HG02981 (cell line): ENCODE data around the gene N4BP2.
"Not testable (repeated sequence)": the region's sequence is repeated elsewhere in the genome, so short reads cannot be mapped to it uniquely, and the experiment has no call there.

Experiments
- ATAC-seq: cut with Tn5 transposase; IDR thresholded peaks from one replicate; pipeline ENCODE4 v1.9.1; 2021; ENCODE audit warnings: mild to moderate bottlenecking, moderate library complexity; ENCODE audit not compliant: unreplicated experiment

N4BP2 gene

GRCh38 chr4:40086421-40086820, 29.8 kb downstream of the N4BP2 start:
- ATAC-seq = no peak

- ATAC-seq = no peak
Observed at GRCh38 chr4:40087799-40088366, 31.2 kb downstream of the N4BP2 start.

GRCh38 chr4:40093400-40093799, 36.8 kb downstream of the N4BP2 start:
- ATAC-seq = not testable (repeated sequence)

- ATAC-seq = no peak
Observed at GRCh38 chr4:40099010-40099409, 42.4 kb downstream of the N4BP2 start.

GRCh38 chr4:40107150-40107549, 50.5 kb downstream of the N4BP2 start:
- ATAC-seq = not testable (repeated sequence)

- no peak for ATAC-seq
Observed at GRCh38 chr4:40112027-40112792, 55.6 kb downstream of the N4BP2 start.

GRCh38 chr4:40114206-40114605, 57.6 kb downstream of the N4BP2 start:
- no peak for ATAC-seq

GRCh38 chr4:40118861-40119260, 62.2 kb downstream of the N4BP2 start:
- ATAC-seq = no peak

GRCh38 chr4:40119344-40119743, 62.7 kb downstream of the N4BP2 start:
- no peak for ATAC-seq

GRCh38 chr4:40121515-40121914, 64.9 kb downstream of the N4BP2 start:
- ATAC-seq = peak; percentile 56

GRCh38 chr4:40122941-40123340, 66.3 kb downstream of the N4BP2 start:
- no peak for ATAC-seq

- ATAC-seq = no peak
Observed at GRCh38 chr4:40124690-40125089, 68.0 kb downstream of the N4BP2 start.

- no peak for ATAC-seq
Observed at GRCh38 chr4:40130401-40131036, 73.9 kb downstream of the N4BP2 start.

GRCh38 chr4:40132816-40133215, 76.2 kb downstream of the N4BP2 start:
- ATAC-seq = no peak

- ATAC-seq = no peak
Observed at GRCh38 chr4:40134206-40134917, 77.7 kb downstream of the N4BP2 start.

- not testable (repeated sequence) for ATAC-seq
Observed at GRCh38 chr4:40136202-40136601, 79.6 kb downstream of the N4BP2 start.

GRCh38 chr4:40140196-40140595, 83.5 kb downstream of the N4BP2 start:
- no peak for ATAC-seq

- ATAC-seq = not testable (repeated sequence)
Observed at GRCh38 chr4:40140597-40140996, 83.9 kb downstream of the N4BP2 start.

GRCh38 chr4:40143926-40144508, 87.4 kb downstream of the N4BP2 start:
- ATAC-seq = no peak

GRCh38 chr4:40144716-40145115, 88.1 kb downstream of the N4BP2 start:
- ATAC-seq = no peak

GRCh38 chr4:40147490-40147889, 90.8 kb downstream of the N4BP2 start:
- not testable (repeated sequence) for ATAC-seq
